ENCODE measurements around the gene CTRB2. TPM values are rescaled to one million over a fixed set of nuclear protein-coding genes. Genes with fewer than 3 reads are reported as not detected.
"Not testable (repeated sequence)": the region's sequence is repeated elsewhere in the genome, so short reads cannot be mapped to it uniquely, and the experiment has no call there.

The CTRB2 gene
- total and polyA plus RNA-seq, 4 donors: 0.09 to 0.33 TPM; not detected in 2

DNA sequence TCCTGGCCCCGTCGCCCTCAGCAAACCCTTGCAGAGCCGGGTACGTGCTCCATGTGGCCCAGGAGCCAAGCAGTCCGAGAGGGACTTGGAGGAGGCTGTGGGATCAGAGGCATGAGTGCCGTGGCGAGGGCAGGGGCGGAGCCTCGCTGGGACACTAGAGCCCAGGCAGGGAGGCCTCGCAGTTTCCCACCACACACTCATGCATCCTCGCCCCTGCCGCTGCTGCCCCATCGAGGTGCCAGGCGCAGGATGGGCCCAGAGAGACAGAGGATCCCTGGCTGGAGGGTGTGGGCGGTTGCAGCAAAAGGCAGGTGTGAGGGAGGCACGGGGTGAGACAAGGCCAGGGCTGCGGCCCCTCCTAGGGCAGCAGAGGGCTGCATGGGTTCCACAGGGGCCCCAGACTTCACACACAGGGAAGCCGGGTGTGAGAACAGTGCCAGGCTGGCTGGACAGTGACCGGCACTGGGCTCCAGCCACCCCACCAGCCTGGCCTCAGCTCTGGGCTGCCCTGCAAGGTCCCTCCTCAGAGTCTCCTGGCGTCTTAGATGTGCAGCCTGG is 36.8 kb upstream of the CTRB2 start (continued):
- TF ChIP-seq, protein P1, sequence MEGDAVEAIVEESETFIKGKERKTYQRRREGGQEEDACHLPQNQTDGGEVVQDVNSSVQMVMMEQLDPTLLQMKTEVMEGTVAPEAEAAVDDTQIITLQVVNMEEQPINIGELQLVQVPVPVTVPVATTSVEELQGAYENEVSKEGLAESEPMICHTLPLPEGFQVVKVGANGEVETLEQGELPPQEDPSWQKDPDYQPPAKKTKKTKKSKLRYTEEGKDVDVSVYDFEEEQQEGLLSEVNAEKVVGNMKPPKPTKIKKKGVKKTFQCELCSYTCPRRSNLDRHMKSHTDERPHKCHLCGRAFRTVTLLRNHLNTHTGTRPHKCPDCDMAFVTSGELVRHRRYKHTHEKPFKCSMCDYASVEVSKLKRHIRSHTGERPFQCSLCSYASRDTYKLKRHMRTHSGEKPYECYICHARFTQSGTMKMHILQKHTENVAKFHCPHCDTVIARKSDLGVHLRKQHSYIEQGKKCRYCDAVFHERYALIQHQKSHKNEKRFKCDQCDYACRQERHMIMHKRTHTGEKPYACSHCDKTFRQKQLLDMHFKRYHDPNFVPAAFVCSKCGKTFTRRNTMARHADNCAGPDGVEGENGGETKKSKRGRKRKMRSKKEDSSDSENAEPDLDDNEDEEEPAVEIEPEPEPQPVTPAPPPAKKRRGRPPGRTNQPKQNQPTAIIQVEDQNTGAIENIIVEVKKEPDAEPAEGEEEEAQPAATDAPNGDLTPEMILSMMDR (IDR thresholded peaks at IDR 0.05; ENCODE audit: low read depth, low read length, missing input control): no peak
- no peak for TF ChIP-seq JUND (IDR thresholded peaks at IDR 0.05)
- TF ChIP-seq, protein P2, sequence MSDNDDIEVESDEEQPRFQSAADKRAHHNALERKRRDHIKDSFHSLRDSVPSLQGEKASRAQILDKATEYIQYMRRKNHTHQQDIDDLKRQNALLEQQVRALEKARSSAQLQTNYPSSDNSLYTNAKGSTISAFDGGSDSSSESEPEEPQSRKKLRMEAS (IDR thresholded peaks at IDR 0.05): no peak
- TF ChIP-seq EGR1 (IDR thresholded peaks at IDR 0.05; ENCODE audit: low read depth in 2 of 2): no peak
- TF ChIP-seq RXRA (IDR thresholded peaks at IDR 0.05): no peak
- TF ChIP-seq YY1 (IDR thresholded peaks at IDR 0.05): no peak

DNA sequence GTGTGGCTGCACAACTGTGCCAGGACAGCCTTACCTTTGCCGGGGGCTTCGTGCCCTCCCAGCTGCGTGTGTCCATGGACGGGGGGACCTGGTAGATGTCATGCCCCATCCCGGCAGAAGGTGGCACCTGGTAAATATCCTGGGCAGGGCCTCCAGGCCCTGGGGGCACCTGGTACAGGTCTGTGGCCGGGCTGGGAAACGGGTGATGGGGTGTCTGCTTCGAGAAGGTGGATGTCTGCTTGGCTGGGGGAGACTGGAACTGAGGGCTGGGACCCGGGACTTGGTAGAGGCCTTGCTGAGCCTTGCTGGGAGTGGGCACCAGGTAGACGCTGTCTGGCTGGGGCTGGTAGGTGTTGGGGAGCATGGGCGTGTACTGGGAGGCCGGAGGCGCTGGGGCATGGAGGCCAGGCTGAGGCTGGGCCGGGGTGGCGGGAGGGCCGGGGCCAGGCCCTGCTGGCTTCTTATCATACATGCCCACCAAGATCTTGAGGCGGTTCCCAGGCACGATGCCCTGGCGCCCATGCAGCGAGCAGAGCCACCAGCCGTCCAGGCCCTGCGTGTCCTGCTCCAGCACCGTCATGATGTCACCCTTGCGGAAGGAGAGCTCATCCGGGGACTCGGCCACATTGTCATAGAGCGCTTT is 35.6 kb upstream of the CTRB2 start:
- H3K9ac ChIP-seq (ENCODE audit: low read depth in 1 of 2, low read length in 2 of 2); H3K27me3 ChIP-seq (ENCODE audit: control insufficient read depth in 4 of 4, insufficient read depth in 4 of 4, low read length in 3 of 4); H3K4me3 ChIP-seq (ENCODE audit: low read depth in 1 of 3, low read length in 3 of 3); H3K27ac ChIP-seq (ENCODE audit: low read depth in 1 of 2, low read length in 2 of 2); H3K9me3 ChIP-seq (ENCODE audit: control insufficient read depth in 4 of 4, low read length in 3 of 4); DNase-seq (ENCODE audit: low spot score): not testable (repeated sequence)
- H3K4me1 ChIP-seq (ENCODE audit: control insufficient read depth in 4 of 4, insufficient read depth in 4 of 4, low read length in 3 of 4): peaks cover 4 to 33% (median 19%) of the 10 kb centered on the region in 4 donors
- WGBS: 95% methylated on average over 27 of the region's 27 CpGs
- H3K36me3 ChIP-seq (ENCODE audit: control insufficient read depth in 4 of 4, insufficient read depth in 3 of 4, low read depth in 1 of 4, low read length in 3 of 4): peaks cover 8 to 17% (median 9%) of the 10 kb centered on the region in 4 donors

DNA sequence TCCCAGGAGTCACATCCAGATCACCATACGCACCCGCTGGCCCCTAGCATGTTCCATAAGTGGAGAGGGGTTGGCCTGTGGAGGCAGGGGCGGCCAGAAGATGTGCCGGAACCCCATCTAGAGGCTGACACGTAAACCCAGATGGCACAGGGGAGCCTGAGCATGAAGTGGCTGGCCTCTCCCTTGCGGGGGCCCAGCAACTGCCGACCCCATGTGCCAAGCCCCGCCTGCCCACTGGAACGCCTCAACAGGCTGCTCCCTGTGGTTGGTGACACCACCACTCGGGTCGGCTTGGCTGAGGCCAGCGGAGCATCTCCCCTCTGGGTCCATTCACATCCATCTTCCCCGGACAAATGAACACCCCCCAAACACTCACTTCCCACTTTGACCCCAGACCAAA is 35.0 kb upstream of the CTRB2 start:
- Histone ChIP-seq H3K4me1 (ENCODE audit: control insufficient read depth in 4 of 4, insufficient read depth in 4 of 4, low read length in 3 of 4) (peaks cover 3 to 27% (median 17%) of the 10 kb centered on the region in 4 donors), H3K9ac (ENCODE audit: low read depth in 1 of 2, low read length in 2 of 2) (no peak overlapping the region), H3K9me3 (ENCODE audit: control insufficient read depth in 4 of 4, low read length in 3 of 4) (no peaks in the 10 kb centered on the region), H3K27me3 (ENCODE audit: control insufficient read depth in 4 of 4, insufficient read depth in 4 of 4, low read length in 3 of 4) (no peaks in the 10 kb centered on the region), H3K4me3 (ENCODE audit: low read depth in 1 of 3, low read length in 3 of 3) (no peak overlapping the region), H3K36me3 (ENCODE audit: control insufficient read depth in 4 of 4, insufficient read depth in 3 of 4, low read depth in 1 of 4, low read length in 3 of 4) (peaks cover 8 to 17% (median 9%) of the 10 kb centered on the region in 4 donors), H3K27ac (ENCODE audit: low read depth in 1 of 2, low read length in 2 of 2) (no peak overlapping the region)
- WGBS: 94% methylated on average over 13 of the region's 13 CpGs
- DNase-seq (ENCODE audit: low spot score): no peak
- TF ChIP-seq, protein P2 (IDR thresholded peaks at IDR 0.05): no peak
- TF ChIP-seq TAF1 (conservative IDR thresholded peaks at IDR 0.05): no peak
- TF ChIP-seq, protein P1 (IDR thresholded peaks at IDR 0.05; ENCODE audit: low read depth, low read length, missing input control): no peak
- no peak for TF ChIP-seq FOXA2 (IDR thresholded peaks at IDR 0.05)
- TF ChIP-seq EGR1 (IDR thresholded peaks at IDR 0.05; ENCODE audit: low read depth in 2 of 2): no peak
- TF ChIP-seq, protein P3, sequence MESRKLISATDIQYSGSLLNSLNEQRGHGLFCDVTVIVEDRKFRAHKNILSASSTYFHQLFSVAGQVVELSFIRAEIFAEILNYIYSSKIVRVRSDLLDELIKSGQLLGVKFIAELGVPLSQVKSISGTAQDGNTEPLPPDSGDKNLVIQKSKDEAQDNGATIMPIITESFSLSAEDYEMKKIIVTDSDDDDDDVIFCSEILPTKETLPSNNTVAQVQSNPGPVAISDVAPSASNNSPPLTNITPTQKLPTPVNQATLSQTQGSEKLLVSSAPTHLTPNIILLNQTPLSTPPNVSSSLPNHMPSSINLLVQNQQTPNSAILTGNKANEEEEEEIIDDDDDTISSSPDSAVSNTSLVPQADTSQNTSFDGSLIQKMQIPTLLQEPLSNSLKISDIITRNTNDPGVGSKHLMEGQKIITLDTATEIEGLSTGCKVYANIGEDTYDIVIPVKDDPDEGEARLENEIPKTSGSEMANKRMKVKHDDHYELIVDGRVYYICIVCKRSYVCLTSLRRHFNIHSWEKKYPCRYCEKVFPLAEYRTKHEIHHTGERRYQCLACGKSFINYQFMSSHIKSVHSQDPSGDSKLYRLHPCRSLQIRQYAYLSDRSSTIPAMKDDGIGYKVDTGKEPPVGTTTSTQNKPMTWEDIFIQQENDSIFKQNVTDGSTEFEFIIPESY (IDR thresholded peaks at IDR 0.05): no peak
- no peak for TF ChIP-seq HNF4G (IDR thresholded peaks at IDR 0.05)
- no peak for TF ChIP-seq GABPA (IDR thresholded peaks at IDR 0.05 in 1 of 2, conservative IDR thresholded peaks at IDR 0.05 in 1 of 2)
- TF ChIP-seq, protein P4, sequence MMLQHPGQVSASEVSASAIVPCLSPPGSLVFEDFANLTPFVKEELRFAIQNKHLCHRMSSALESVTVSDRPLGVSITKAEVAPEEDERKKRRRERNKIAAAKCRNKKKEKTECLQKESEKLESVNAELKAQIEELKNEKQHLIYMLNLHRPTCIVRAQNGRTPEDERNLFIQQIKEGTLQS (IDR thresholded peaks at IDR 0.05): no peak
- TF ChIP-seq, protein P5, sequence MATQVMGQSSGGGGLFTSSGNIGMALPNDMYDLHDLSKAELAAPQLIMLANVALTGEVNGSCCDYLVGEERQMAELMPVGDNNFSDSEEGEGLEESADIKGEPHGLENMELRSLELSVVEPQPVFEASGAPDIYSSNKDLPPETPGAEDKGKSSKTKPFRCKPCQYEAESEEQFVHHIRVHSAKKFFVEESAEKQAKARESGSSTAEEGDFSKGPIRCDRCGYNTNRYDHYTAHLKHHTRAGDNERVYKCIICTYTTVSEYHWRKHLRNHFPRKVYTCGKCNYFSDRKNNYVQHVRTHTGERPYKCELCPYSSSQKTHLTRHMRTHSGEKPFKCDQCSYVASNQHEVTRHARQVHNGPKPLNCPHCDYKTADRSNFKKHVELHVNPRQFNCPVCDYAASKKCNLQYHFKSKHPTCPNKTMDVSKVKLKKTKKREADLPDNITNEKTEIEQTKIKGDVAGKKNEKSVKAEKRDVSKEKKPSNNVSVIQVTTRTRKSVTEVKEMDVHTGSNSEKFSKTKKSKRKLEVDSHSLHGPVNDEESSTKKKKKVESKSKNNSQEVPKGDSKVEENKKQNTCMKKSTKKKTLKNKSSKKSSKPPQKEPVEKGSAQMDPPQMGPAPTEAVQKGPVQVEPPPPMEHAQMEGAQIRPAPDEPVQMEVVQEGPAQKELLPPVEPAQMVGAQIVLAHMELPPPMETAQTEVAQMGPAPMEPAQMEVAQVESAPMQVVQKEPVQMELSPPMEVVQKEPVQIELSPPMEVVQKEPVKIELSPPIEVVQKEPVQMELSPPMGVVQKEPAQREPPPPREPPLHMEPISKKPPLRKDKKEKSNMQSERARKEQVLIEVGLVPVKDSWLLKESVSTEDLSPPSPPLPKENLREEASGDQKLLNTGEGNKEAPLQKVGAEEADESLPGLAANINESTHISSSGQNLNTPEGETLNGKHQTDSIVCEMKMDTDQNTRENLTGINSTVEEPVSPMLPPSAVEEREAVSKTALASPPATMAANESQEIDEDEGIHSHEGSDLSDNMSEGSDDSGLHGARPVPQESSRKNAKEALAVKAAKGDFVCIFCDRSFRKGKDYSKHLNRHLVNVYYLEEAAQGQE (IDR thresholded peaks at IDR 0.05): no peak
- TF ChIP-seq NR2F2 (IDR thresholded peaks at IDR 0.05): no peak
- TF ChIP-seq FOXA1 (IDR thresholded peaks at IDR 0.05): no peak

Data from liver (tissue), 9 donors.